GM23338 (cell line): ENCODE results near the gene LENEP. TPM values are rescaled to one million over a fixed set of nuclear protein-coding genes. Genes with fewer than 3 reads are reported as not detected.
A peak's percentile ranks its signal among the peaks of the same experiment; 100 is the strongest.

ENCODE experiments used
- ATAC-seq: fragments of 200-7000 bp; cut with Tn5 transposase; 3 replicates; pipeline ENCODE4 v1.9.1; 2020
- DNase-seq: peaks from one replicate; pipeline ENCODE4 v3.0.0-alpha.2; 2015; ENCODE audit warnings: low spot score
- H2AFZ ChIP-seq: fragments of 200-600 bp; sonication (generic); 2 replicates; pipeline ENCODE4 v1.8.0; 2016; ENCODE audit warnings: antibody characterized with exemption, mild to moderate bottlenecking, moderate library complexity
- H3F3A ChIP-seq: fragments of 200-600 bp; sonication (generic); replicated peaks from 2 replicates; pipeline ENCODE4 v1.8.0; 2017; ENCODE audit warnings: antibody characterized with exemption, mixed run types, low read depth
- H3K27ac ChIP-seq: fragments of 200-600 bp; sonication (generic); 2 replicates; pipeline ENCODE4 v1.6.1; 2016; ENCODE audit warnings: low read depth
- H3K27me3 ChIP-seq: fragments of 200-600 bp; sonication (generic); 2 replicates; pipeline ENCODE4 v1.8.0; 2016; ENCODE audit warnings: mild to moderate bottlenecking, mixed run types, moderate library complexity; ENCODE audit not compliant: insufficient read depth
- H3K36me3 ChIP-seq: fragments of 200-600 bp; sonication (generic); 2 replicates; pipeline ENCODE4 v1.8.0; 2016; ENCODE audit warnings: mild to moderate bottlenecking; ENCODE audit not compliant: insufficient read depth
- H3K4me1 ChIP-seq: fragments of 200-600 bp; sonication (generic); 2 replicates; pipeline ENCODE4 v1.8.0; 2016; ENCODE audit warnings: mild to moderate bottlenecking, moderate library complexity; ENCODE audit not compliant: insufficient read depth
- H3K4me2 ChIP-seq: fragments of 200-600 bp; sonication (generic); 2 replicates; pipeline ENCODE4 v1.7.1; 2017; ENCODE audit warnings: mixed run types
- H3K4me3 ChIP-seq: fragments of 200-600 bp; sonication (generic); 2 replicates; pipeline ENCODE4 v1.6.1; 2016; ENCODE audit warnings: mixed run types
- H3K79me2 ChIP-seq: fragments of 200-600 bp; sonication (generic); replicated peaks from 2 replicates; pipeline ENCODE4 v1.8.0; 2017; ENCODE audit warnings: mild to moderate bottlenecking; ENCODE audit not compliant: insufficient read depth
- H3K9me2 ChIP-seq: fragments of 200-600 bp; sonication (generic); 2 replicates; pipeline ENCODE4 v1.8.0; 2017; ENCODE audit not compliant: insufficient read depth
- H4K20me1 ChIP-seq: fragments of 200-600 bp; sonication (generic); replicated peaks from 2 replicates; pipeline ENCODE4 v1.8.0; 2017; ENCODE audit warnings: mild to moderate bottlenecking; ENCODE audit not compliant: insufficient read depth
- H3K27ac Mint-ChIP-seq: 2 replicates; pipeline ENCODE4 v1.8.0; 2020; ENCODE audit warnings: inconsistent platforms, mild to moderate bottlenecking, moderate library complexity, mixed read lengths
- H3K27me3 Mint-ChIP-seq: 3 replicates; pipeline ENCODE4 v1.8.0; 2022; ENCODE audit warnings: low read depth, mild to moderate bottlenecking, moderate library complexity, mixed read lengths, inconsistent platforms; ENCODE audit not compliant: insufficient read depth, poor library complexity
- H3K36me3 Mint-ChIP-seq: 3 replicates; pipeline ENCODE4 v1.8.0; 2021; ENCODE audit warnings: low read depth, mild to moderate bottlenecking, inconsistent platforms, moderate library complexity, mixed read lengths
- H3K4me1 Mint-ChIP-seq: 3 replicates; pipeline ENCODE4 v1.8.0; 2020; ENCODE audit warnings: mild to moderate bottlenecking, inconsistent platforms, mixed read lengths
- H3K4me3 Mint-ChIP-seq: 3 replicates; pipeline ENCODE4 v1.8.0; 2021; ENCODE audit warnings: moderate library complexity, mild to moderate bottlenecking, inconsistent platforms, mixed read lengths
- H3K9me3 Mint-ChIP-seq: 3 replicates; pipeline ENCODE4 v1.8.0; 2020; ENCODE audit warnings: moderate library complexity, mild to moderate bottlenecking, inconsistent platforms, mixed read lengths
- CREB1 ChIP-seq: fragments of 250-450 bp; sonication (Bioruptor Pico); IDR thresholded peaks from 2 replicates; pipeline ENCODE4 v1.5.0; 2020; ENCODE audit warnings: low read depth, mild to moderate bottlenecking, moderate library complexity
- CTCF ChIP-seq, 2 experiments: fragments of 200-600 bp in 1 of 2; sonication (generic) in 1 of 2; conservative IDR thresholded peaks; 2 replicates each; pipeline versions ENCODE4 v1.5.1 to v1.6.1; 2016 to 2017; ENCODE audit warnings: antibody characterized with exemption in 2 of 2, low read depth in 2 of 2, mild to moderate bottlenecking in 2 of 2, moderate library complexity in 1 of 2
- POLR2AphosphoS5 ChIP-seq: IDR thresholded peaks from 2 replicates; pipeline ENCODE4 v1.6.1; 2016; ENCODE audit warnings: antibody characterized with exemption, low read depth
- ZNF462 ChIP-seq: fragments of 250-450 bp; sonication (Bioruptor Pico); IDR thresholded peaks from 2 replicates; pipeline ENCODE4 v1.5.0; 2020; ENCODE audit warnings: mild to moderate bottlenecking, moderate library complexity
- polyA plus RNA-seq: library from polyadenylated mRNA; unstranded; fragments of >200 nt; fragmentation: Nextera tagmentation; extraction: Ambion mirVana; gene quantifications from 2 replicates; pipeline ENCODE4 v1.2.1, GENCODE V29; 2016
- total RNA-seq: library from RNA; depleted of rRNA; stranded (reverse); fragments of >200 nt; shearing (Covaris generic); gene quantifications from 2 replicates; pipeline ENCODE4 v1.2.3, GENCODE V29; 2014

Gene LENEP
- total and polyA plus RNA-seq, 2 experiments from 2014 or later, result 1.6 TPM; not detected in 1

DNA sequence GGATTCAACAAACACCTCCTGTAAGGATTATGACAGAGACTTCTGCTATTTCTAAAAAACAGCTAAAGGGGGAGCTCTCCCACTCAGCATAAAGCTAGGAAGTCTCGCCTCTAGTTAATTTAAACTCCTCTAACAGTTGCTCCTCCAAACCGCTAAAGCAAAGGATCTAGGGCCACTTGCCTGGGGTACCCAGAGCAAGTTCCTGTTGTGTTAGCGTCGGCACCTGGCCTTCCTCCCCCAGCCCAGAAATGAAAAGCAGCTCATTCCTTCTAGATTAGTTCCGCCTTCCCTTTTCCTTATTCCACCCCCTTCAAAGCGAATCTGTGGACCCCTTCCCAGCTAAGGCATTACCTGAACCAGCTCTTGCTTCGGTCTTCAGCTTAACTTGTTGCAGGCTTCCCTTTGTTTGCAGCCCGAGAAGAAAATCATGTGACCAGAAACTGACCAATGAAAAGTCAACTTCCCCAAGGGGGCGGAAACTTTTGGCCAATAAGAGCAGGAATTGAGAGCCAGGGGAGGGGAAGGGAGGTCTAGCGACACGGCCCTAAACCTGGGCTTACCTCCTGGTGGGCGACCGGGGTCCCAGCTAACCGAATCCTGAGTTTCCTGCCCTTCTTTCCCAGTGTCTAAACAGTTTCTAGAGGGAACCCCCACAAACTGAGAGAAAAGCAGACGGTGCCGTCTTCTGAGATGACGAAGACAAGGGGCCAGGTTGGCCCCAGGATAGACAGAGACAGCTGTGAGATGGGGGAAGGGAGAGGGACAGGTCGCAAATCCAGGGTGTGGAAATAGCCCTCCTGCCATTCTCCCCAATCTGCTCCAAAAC is 37.5 kb upstream of the LENEP start, which contains the start of gene PBXIP1:
PBXIP1 (minus strand) TSS at position 382 of the 826 bp plus-strand sequence. CDS start 2,378 bp downstream, outside the sequence.
- peaks cover 37% of the 10 kb centered on the region for H3K4me1 ChIP-seq
- peak within 1 kb of the TSS; percentile 88 for H3K27ac ChIP-seq
- peak within 1 kb of the TSS; percentile 82 for H3K4me2 ChIP-seq
- no peaks in the 10 kb centered on the region for H3K36me3 ChIP-seq
- Mint-ChIP-seq H3K4me3 (peak within 1 kb of the TSS; percentile 90), H3K9me3 (no peaks in the 10 kb centered on the region), H3K27ac (peak within 1 kb of the TSS; percentile 98), H3K27me3 (peaks cover 37% of the 10 kb centered on the region), H3K36me3 (peaks cover 21% of the 10 kb centered on the region), H3K4me1 (peaks cover 61% of the 10 kb centered on the region)
- peaks cover 18% of the 10 kb centered on the region for H4K20me1 ChIP-seq
- no peaks in the 10 kb centered on the region for H3K9me2 ChIP-seq
- H3K4me3 ChIP-seq, result peak within 1 kb of the TSS; percentile 50
- DNase-seq, result peak; percentile 99
- peaks cover 20% of the 10 kb centered on the region for H3F3A ChIP-seq
- TF ChIP-seq POLR2AphosphoS5 (peak; percentile 58; the same call in 1 of the 2 replicates), CREB1 (CRISPR knock-in tag) (peak; percentile 18; the same call in 1 of the 2 replicates), ZNF462 (CRISPR knock-in tag) (no peak), CTCF (conservative IDR thresholded peaks at IDR 0.05; ENCODE audit: low read depth in 2 of 2) (peak; percentile 25 to 30)
- H3K79me2 ChIP-seq, result peaks cover 12% of the 10 kb centered on the region
- ATAC-seq, result peak; percentile 83
- no peaks in the 10 kb centered on the region for H3K27me3 ChIP-seq
- no peak within 1 kb of the TSS for H2AFZ ChIP-seq
